A549 (cell line): Measurements from ENCODE around the gene AUH. TPM values are rescaled to one million over a fixed set of nuclear protein-coding genes. Genes with fewer than 3 reads are reported as not detected.

ENCODE experiments used
- ATAC-seq, 2 experiments: fragments of 200-7000 bp in 1 of 2; fragments of >200 bp in 1 of 2; cut with Nextera tagmentation in 1 of 2; cut with Tn5 transposase in 1 of 2; 3 replicates each; pipeline versions ENCODE4 v1.8.0 to v1.9.1; 2018 to 2020; ENCODE audit warnings: mild to moderate bottlenecking in 1 of 2, moderate library complexity in 1 of 2
- CTCF ChIA-PET: fragments of 300-600 bp; sonication (Branson Sonifier 250); formaldehyde crosslinking; extraction: SDS; loops from one replicate; lab custom pipeline; 2021; ENCODE audit warnings: antibody characterized with exemption, inconsistent platforms; lab: Yijun Ruan, JAX
- POLR2A ChIA-PET: fragments of 350-600 bp; formaldehyde crosslinking; extraction: SDS; loops from one replicate; lab custom pipeline; 2021; ENCODE audit warnings: antibody characterized with exemption, inconsistent platforms; lab: Yijun Ruan, JAX
- DNase-seq, 2 experiments: peaks; one replicate each; pipeline versions ENCODE4 v3.0.0 to v3.0.0-alpha.2; 2011 to 2016; ENCODE audit warnings: low read depth in 1 of 2, low spot score in 1 of 2
- FAIRE-seq: peaks from 2 replicates; lab custom pipeline; 2011; peaks lifted over from hg19 to GRCh38; lab: Jason Lieb, UNC
- H3K27ac ChIP-seq, 2 experiments: fragments of >200 bp; sonication (Bioruptor Twin); formaldehyde crosslinking; 3 replicates each; pipeline ENCODE4 v1.5.1; 2016 to 2017
- H3K4me1 ChIP-seq: fragments of >200 bp; sonication (Bioruptor Twin); formaldehyde crosslinking; 3 replicates; pipeline ENCODE4 v1.6.1; 2016
- H3K4me2 ChIP-seq: fragments of >200 bp; sonication (Bioruptor Twin); formaldehyde crosslinking; 3 replicates; pipeline ENCODE4 v1.6.1; 2016
- H3K4me3 ChIP-seq: fragments of >200 bp; sonication (Bioruptor Twin); formaldehyde crosslinking; 3 replicates; pipeline ENCODE4 v1.5.1; 2016
- H3K9me3 ChIP-seq: fragments of >200 bp; sonication (Bioruptor Twin); formaldehyde crosslinking; 3 replicates; pipeline ENCODE4 v1.6.1; 2016
- BHLHE40 ChIP-seq: IDR thresholded peaks from 2 replicates; pipeline ENCODE4 v1.6.1; 2012; ENCODE audit warnings: low read depth, low read length, inconsistent platforms
- CBX8 ChIP-seq: fragments of 200-600 bp; sonication (generic); IDR thresholded peaks from 2 replicates; pipeline ENCODE4 v1.6.1; 2016
- CEBPB ChIP-seq, 2 experiments: fragments of >200 bp in 1 of 2; sonication (Bioruptor Twin) in 1 of 2; formaldehyde crosslinking in 1 of 2; IDR thresholded peaks; 2 replicates each; pipeline ENCODE4 v1.6.1; 2012 to 2016
- EHMT2 ChIP-seq: fragments of 200-600 bp; sonication (generic); IDR thresholded peaks from 2 replicates; pipeline ENCODE4 v1.6.1; 2016; ENCODE audit warnings: antibody characterized with exemption, low read depth, mild to moderate bottlenecking, moderate library complexity
- EP300 ChIP-seq, 2 experiments: fragments of >200 bp; sonication (Bioruptor Twin); formaldehyde crosslinking; IDR thresholded peaks; 2 replicates in 1 of 2; 3 replicates in 1 of 2; pipeline ENCODE4 v1.6.1; 2016 to 2017
- ESRRA ChIP-seq: fragments of 150-350 bp; IDR thresholded peaks from 2 replicates; pipeline ENCODE4 v1.6.1; 2014; ENCODE audit warnings: mild to moderate bottlenecking, low read length, borderline replicate concordance
- FOXS1 ChIP-seq: fragments of 250-450 bp; sonication (Bioruptor Pico); IDR thresholded peaks from 2 replicates; pipeline ENCODE4 v1.5.0; 2020; ENCODE audit warnings: mild to moderate bottlenecking, moderate library complexity
- GATA3 ChIP-seq: IDR thresholded peaks from 2 replicates; pipeline ENCODE4 v1.6.1; 2012; ENCODE audit warnings: borderline replicate concordance
- HES2 ChIP-seq: fragments of >200 bp; sonication (Bioruptor Twin); formaldehyde crosslinking; IDR thresholded peaks from 2 replicates; pipeline ENCODE4 v1.6.1; 2016
- HEYL ChIP-seq: fragments of 250-450 bp; sonication (Bioruptor Pico); IDR thresholded peaks from 2 replicates; pipeline ENCODE4 v1.8.0; 2021; ENCODE audit warnings: mild to moderate bottlenecking, moderate library complexity
- HMGXB4 ChIP-seq: fragments of 250-450 bp; sonication (Bioruptor Pico); IDR thresholded peaks from 2 replicates; pipeline ENCODE4 v1.5.0; 2021; ENCODE audit warnings: mild to moderate bottlenecking, moderate library complexity, borderline replicate concordance
- HOXB13 ChIP-seq: fragments of 250-450 bp; sonication (Bioruptor Pico); IDR thresholded peaks from 2 replicates; pipeline ENCODE4 v1.5.0; 2020; ENCODE audit warnings: low read depth, mild to moderate bottlenecking, moderate library complexity
- JUN ChIP-seq, 2 experiments: fragments of >200 bp; sonication (Bioruptor Twin); formaldehyde crosslinking; IDR thresholded peaks; 2 replicates in 1 of 2; 3 replicates in 1 of 2; pipeline ENCODE4 v1.6.1; 2016 to 2017
- NFE2L2 ChIP-seq: fragments of 150-350 bp; conservative IDR thresholded peaks from 2 replicates; pipeline ENCODE4 v1.6.1; 2014; ENCODE audit warnings: low read length
- PHF8 ChIP-seq: fragments of 200-600 bp; sonication (generic); IDR thresholded peaks from 2 replicates; pipeline ENCODE4 v1.6.1; 2016; ENCODE audit warnings: low read depth, mild to moderate bottlenecking, antibody characterized with exemption, moderate library complexity, borderline replicate concordance
- POLR2A ChIP-seq: IDR thresholded peaks from 2 replicates; pipeline ENCODE4 v1.6.1; 2012; ENCODE audit warnings: mild to moderate bottlenecking, low read length
- POLR2AphosphoS2 ChIP-seq: conservative IDR thresholded peaks from 2 replicates; pipeline ENCODE4 v1.6.1; 2012; ENCODE audit warnings: low read length, improper control_type of control experiment, inconsistent platforms
- RAD21 ChIP-seq, 2 experiments: fragments of >200 bp in 1 of 2; sonication (Bioruptor Twin) in 1 of 2; formaldehyde crosslinking in 1 of 2; IDR thresholded peaks in 1 of 2; conservative IDR thresholded peaks in 1 of 2; 2 replicates in 1 of 2; 3 replicates in 1 of 2; pipeline ENCODE4 v1.6.1; 2012 to 2018; ENCODE audit warnings: inconsistent platforms in 1 of 2
- RARB ChIP-seq: fragments of 250-450 bp; sonication (Bioruptor Pico); IDR thresholded peaks from 2 replicates; pipeline ENCODE4 v1.8.0; 2021; ENCODE audit warnings: mild to moderate bottlenecking, moderate library complexity
- RNF2 ChIP-seq: fragments of 200-600 bp; sonication (generic); IDR thresholded peaks from 2 replicates; pipeline ENCODE4 v1.6.1; 2016; ENCODE audit warnings: low read depth, mild to moderate bottlenecking, antibody characterized with exemption, moderate library complexity, borderline replicate concordance
- TFCP2L1 ChIP-seq: fragments of 250-450 bp; sonication (Bioruptor Pico); IDR thresholded peaks from 2 replicates; pipeline ENCODE4 v1.5.0; 2021; ENCODE audit warnings: mild to moderate bottlenecking
- ZFP36 ChIP-seq: fragments of 450-650 bp; IDR thresholded peaks from 2 replicates; pipeline ENCODE4 v1.6.1; 2014; ENCODE audit warnings: borderline replicate concordance; ENCODE audit not compliant: partially characterized antibody
- ZNF302 ChIP-seq: fragments of 250-450 bp; sonication (Bioruptor Pico); IDR thresholded peaks from 2 replicates; pipeline ENCODE4 v1.9.0; 2021; ENCODE audit warnings: inconsistent platforms, mild to moderate bottlenecking, moderate library complexity
- WGBS: methylation state at CpG from one replicate; pipeline ENCODE4 v1.1.6; 2017; ENCODE audit errors: missing lambda C conversion rate; 5-methylcytosine and 5-hydroxymethylcytosine counted together
- polyA plus RNA-seq, 4 experiments: library from polyadenylated mRNA; depleted of rRNA in 3 of 4; stranded (reverse); fragments of >200 nt; fragmentation: RNase III in 1 of 4; extraction: RNeasy Plus Mini Kit Qiagen cat#74134 plus additional on column Dnase treatment in 1 of 4; gene quantifications; 2 replicates in 3 of 4; 3 replicates in 1 of 4; pipeline ENCODE4 v1.2.3, GENCODE V29; 2011 to 2017
- TF ChIP-seq, protein P1 (sequence below): fragments of >200 bp; sonication (Bioruptor Twin); formaldehyde crosslinking; IDR thresholded peaks from 3 replicates; pipeline ENCODE4 v1.6.1; 2016
- TF ChIP-seq, protein P2 (sequence below): fragments of 450-650 bp; IDR thresholded peaks from 2 replicates; pipeline ENCODE4 v1.6.1; 2014; ENCODE audit warnings: antibody characterized with exemption
- TF ChIP-seq, protein P3 (sequence below): IDR thresholded peaks from 2 replicates; pipeline ENCODE4 v1.6.1; 2012

The AUH gene
- polyA plus RNA-seq, 2 of the 4 experiments (the other 2 are of a cell fraction) = 11.1 to 15.9 TPM

DNA sequence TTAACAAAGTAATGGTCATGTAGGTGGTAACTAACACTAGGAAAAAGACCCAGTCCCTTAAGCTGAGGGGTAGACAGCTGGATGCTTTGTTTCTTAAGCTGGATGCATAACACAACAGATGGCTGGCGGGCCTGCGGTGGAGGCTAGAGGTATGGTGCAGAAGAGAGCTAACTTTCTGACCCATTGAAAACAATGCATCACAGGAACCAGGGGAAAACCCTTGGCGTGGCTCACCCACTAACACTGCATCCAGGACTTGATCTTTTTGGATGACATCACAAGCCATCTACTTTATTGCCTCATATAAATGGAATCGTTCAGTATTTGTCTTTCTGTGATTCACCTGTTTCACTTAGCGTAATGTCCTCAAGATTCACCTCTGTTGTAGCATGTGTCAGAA is 138.7 kb downstream of the AUH start:
- DNase-seq (no peak), ATAC-seq (no peak), FAIRE-seq (no peak)
- H3K9me3 ChIP-seq = no peaks in the 10 kb centered on the region
- H3K27ac ChIP-seq = no peak overlapping the region
- 69% methylated on average over 5 of the region's 5 CpGs for WGBS
- no peaks in the 10 kb centered on the region for H3K4me1 ChIP-seq
- no peak overlapping the region for H3K4me3 ChIP-seq
- POLR2A ChIA-PET = no interaction called here
- no peak for TF ChIP-seq FOXS1 (CRISPR knock-in tag)
- no peak for TF ChIP-seq POLR2AphosphoS2
- no peak for TF ChIP-seq JUN (IDR thresholded peaks at IDR 0.05)
- no peak for TF ChIP-seq GATA3
- no peak for TF ChIP-seq HES2
- TF ChIP-seq, protein P1, sequence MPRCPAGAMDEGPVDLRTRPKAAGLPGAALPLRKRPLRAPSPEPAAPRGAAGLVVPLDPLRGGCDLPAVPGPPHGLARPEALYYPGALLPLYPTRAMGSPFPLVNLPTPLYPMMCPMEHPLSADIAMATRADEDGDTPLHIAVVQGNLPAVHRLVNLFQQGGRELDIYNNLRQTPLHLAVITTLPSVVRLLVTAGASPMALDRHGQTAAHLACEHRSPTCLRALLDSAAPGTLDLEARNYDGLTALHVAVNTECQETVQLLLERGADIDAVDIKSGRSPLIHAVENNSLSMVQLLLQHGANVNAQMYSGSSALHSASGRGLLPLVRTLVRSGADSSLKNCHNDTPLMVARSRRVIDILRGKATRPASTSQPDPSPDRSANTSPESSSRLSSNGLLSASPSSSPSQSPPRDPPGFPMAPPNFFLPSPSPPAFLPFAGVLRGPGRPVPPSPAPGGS = no peak
- TF ChIP-seq, protein P2, sequence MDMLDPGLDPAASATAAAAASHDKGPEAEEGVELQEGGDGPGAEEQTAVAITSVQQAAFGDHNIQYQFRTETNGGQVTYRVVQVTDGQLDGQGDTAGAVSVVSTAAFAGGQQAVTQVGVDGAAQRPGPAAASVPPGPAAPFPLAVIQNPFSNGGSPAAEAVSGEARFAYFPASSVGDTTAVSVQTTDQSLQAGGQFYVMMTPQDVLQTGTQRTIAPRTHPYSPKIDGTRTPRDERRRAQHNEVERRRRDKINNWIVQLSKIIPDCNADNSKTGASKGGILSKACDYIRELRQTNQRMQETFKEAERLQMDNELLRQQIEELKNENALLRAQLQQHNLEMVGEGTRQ = no peak
- no peak for TF ChIP-seq TFCP2L1 (CRISPR knock-in tag)
- TF ChIP-seq ESRRA = no peak
- no peak for TF ChIP-seq RARB (CRISPR knock-in tag)
- no peak for TF ChIP-seq BHLHE40
- no peak for TF ChIP-seq EHMT2
- no peak for TF ChIP-seq PHF8
- TF ChIP-seq CEBPB (IDR thresholded peaks at IDR 0.05) = no peak
- TF ChIP-seq HOXB13 (CRISPR knock-in tag) = no peak
- TF ChIP-seq CBX8 = no peak
- TF ChIP-seq RAD21 (conservative IDR thresholded peaks at IDR 0.05 in 1 of 2, IDR thresholded peaks at IDR 0.05 in 1 of 2) = no peak
- TF ChIP-seq, all 56 proteins: peak for 0
- CTCF ChIA-PET = no interaction called here
- no peak overlapping the region for H3K4me2 ChIP-seq

DNA sequence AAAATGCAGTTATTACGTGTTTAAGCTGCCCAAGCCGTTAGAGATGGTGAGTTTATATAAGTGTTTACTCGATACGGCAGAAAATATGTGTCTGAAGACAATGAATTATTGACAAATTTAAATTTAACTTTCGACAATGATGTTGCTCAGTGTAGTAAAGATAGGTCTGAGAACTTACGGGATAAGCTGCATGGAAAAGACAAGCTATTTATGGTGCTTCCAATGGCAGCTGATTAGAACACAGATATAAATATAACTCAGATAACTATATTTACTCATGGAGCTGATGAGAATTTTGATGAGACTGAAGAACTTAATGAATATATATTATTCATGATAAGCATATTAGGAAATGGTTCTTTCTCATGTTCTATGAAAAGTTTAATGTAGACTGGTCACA is 139.3 kb downstream of the AUH start:
- 93% methylated on average over 6 of the region's 6 CpGs for WGBS
- CTCF ChIA-PET = no interaction called here
- ATAC-seq (no peak), DNase-seq (no peak), FAIRE-seq (no peak)
- TF ChIP-seq TFCP2L1 (CRISPR knock-in tag) (no peak), POLR2AphosphoS2 (no peak), RNF2 (no peak), ZFP36 (no peak), FOXS1 (CRISPR knock-in tag) (no peak), ESRRA (no peak), HMGXB4 (no peak), ZNF302 (CRISPR knock-in tag) (no peak), NFE2L2 (no peak), HEYL (CRISPR knock-in tag) (no peak), EP300 (IDR thresholded peaks at IDR 0.05) (no peak), CBX8 (no peak), POLR2A (no peak)
- TF ChIP-seq, protein P3, sequence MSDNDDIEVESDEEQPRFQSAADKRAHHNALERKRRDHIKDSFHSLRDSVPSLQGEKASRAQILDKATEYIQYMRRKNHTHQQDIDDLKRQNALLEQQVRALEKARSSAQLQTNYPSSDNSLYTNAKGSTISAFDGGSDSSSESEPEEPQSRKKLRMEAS = no peak
- Histone ChIP-seq H3K4me2 (no peak overlapping the region), H3K9me3 (no peaks in the 10 kb centered on the region), H3K4me1 (no peaks in the 10 kb centered on the region), H3K27ac (no peak overlapping the region), H3K4me3 (no peak overlapping the region)
- POLR2A ChIA-PET = no interaction called here
